ENCODE data around the gene SLC43A2. TPM values are rescaled to one million over a fixed set of nuclear protein-coding genes. Genes with fewer than 3 reads are reported as not detected.

Gene SLC43A2
- total RNA-seq, 1 experiment from 2014 or later, result 11.0 TPM

GRCh38 chr17:1617620-1618174, 10.9 kb downstream of the SLC43A2 start (continued):
- TF ChIP-seq ZNF425 (CRISPR knock-in tag; conservative IDR thresholded peaks at IDR 0.05), result no peak

- TF ChIP-seq, protein P1, sequence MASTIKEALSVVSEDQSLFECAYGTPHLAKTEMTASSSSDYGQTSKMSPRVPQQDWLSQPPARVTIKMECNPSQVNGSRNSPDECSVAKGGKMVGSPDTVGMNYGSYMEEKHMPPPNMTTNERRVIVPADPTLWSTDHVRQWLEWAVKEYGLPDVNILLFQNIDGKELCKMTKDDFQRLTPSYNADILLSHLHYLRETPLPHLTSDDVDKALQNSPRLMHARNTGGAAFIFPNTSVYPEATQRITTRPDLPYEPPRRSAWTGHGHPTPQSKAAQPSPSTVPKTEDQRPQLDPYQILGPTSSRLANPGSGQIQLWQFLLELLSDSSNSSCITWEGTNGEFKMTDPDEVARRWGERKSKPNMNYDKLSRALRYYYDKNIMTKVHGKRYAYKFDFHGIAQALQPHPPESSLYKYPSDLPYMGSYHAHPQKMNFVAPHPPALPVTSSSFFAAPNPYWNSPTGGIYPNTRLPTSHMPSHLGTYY (CRISPR knock-in tag; IDR thresholded peaks at IDR 0.05), result no peak
- TF ChIP-seq CREB1 (CRISPR knock-in tag; IDR thresholded peaks at IDR 0.05) (no peak), TCF7 (CRISPR knock-in tag; IDR thresholded peaks at IDR 0.05; ENCODE audit: low read depth) (no peak), FOXP1 (CRISPR knock-in tag; IDR thresholded peaks at IDR 0.05; ENCODE audit: borderline replicate concordance) (no peak), FOXK1 (CRISPR knock-in tag; IDR thresholded peaks at IDR 0.05) (no peak), JUN (CRISPR knock-in tag; IDR thresholded peaks at IDR 0.05) (no peak), NFATC4 (CRISPR knock-in tag; IDR thresholded peaks at IDR 0.05) (no peak), ATF2 (CRISPR knock-in tag; IDR thresholded peaks at IDR 0.05; ENCODE audit: borderline replicate concordance, low read depth) (no peak), GRHL2 (CRISPR knock-in tag; IDR thresholded peaks at IDR 0.05; ENCODE audit: insufficient replicate concordance, severe bottlenecking) (no peak), ZNF219 (CRISPR knock-in tag; IDR thresholded peaks at IDR 0.05; ENCODE audit: borderline replicate concordance) (no peak), CREM (CRISPR knock-in tag; IDR thresholded peaks at IDR 0.05) (no peak), HMGXB4 (CRISPR knock-in tag; IDR thresholded peaks at IDR 0.05) (no peak), GABPB1 (CRISPR knock-in tag; IDR thresholded peaks at IDR 0.05) (no peak), PRRX2 (CRISPR knock-in tag; IDR thresholded peaks at IDR 0.05) (no peak), SMAD4 (CRISPR knock-in tag; IDR thresholded peaks at IDR 0.05) (no peak), TEAD4 (CRISPR knock-in tag; IDR thresholded peaks at IDR 0.05) (no peak), RELA (CRISPR knock-in tag; IDR thresholded peaks at IDR 0.05; ENCODE audit: borderline replicate concordance) (no peak), NFYB (CRISPR knock-in tag; conservative IDR thresholded peaks at IDR 0.05; ENCODE audit: low read depth) (no peak)
- TF ChIP-seq, protein P2, sequence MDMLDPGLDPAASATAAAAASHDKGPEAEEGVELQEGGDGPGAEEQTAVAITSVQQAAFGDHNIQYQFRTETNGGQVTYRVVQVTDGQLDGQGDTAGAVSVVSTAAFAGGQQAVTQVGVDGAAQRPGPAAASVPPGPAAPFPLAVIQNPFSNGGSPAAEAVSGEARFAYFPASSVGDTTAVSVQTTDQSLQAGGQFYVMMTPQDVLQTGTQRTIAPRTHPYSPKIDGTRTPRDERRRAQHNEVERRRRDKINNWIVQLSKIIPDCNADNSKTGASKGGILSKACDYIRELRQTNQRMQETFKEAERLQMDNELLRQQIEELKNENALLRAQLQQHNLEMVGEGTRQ (CRISPR knock-in tag; IDR thresholded peaks at IDR 0.05), result no peak
- TF ChIP-seq, protein P3, sequence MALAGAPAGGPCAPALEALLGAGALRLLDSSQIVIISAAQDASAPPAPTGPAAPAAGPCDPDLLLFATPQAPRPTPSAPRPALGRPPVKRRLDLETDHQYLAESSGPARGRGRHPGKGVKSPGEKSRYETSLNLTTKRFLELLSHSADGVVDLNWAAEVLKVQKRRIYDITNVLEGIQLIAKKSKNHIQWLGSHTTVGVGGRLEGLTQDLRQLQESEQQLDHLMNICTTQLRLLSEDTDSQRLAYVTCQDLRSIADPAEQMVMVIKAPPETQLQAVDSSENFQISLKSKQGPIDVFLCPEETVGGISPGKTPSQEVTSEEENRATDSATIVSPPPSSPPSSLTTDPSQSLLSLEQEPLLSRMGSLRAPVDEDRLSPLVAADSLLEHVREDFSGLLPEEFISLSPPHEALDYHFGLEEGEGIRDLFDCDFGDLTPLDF (CRISPR knock-in tag; IDR thresholded peaks at IDR 0.05), result no peak
- Mint-ChIP-seq H3K27me3 (ENCODE audit: low read depth) (no peaks in the 10 kb centered on the region), H3K4me3 (no peak overlapping the region), H3K4me1 (no peaks in the 10 kb centered on the region; the same call in 1 of the 2 replicates), H3K36me3 (peaks cover 3% of the 10 kb centered on the region; the same call in 1 of the 2 replicates), H3K9me3 (no peaks in the 10 kb centered on the region), H3K27ac (peak overlapping the region; percentile 66; the same call in 1 of the 2 replicates)
- CTCF ChIA-PET, result interaction anchor here (0.8 to 3.2 kb wide), 3 partner anchors 9 to 42 kb away, joined by 3 to 15 read pairs (median 9); partner anchors contain the start of gene SLC43A2
- POLR2A ChIA-PET, result interaction anchor here (0.7 kb wide), 1 partner anchor 9 kb away, joined by 3 read pairs; no protein-coding TSS in a partner anchor
- DNase-seq (ENCODE audit: low spot score) (no peak), ATAC-seq (no peak)
Observed at GRCh38 chr17:1616101-1616500, 12.5 kb downstream of the SLC43A2 start.
